Measurements from ENCODE around the gene NXF1. TPM values are rescaled to one million over a fixed set of nuclear protein-coding genes. Genes with fewer than 3 reads are reported as not detected.

The NXF1 gene
- total and polyA plus RNA-seq, 2 of the 13 experiments (the other 11 are each of a cell fraction or from before 2014, with no cell fraction given), result 30.4 to 30.9 TPM

- TF ChIP-seq AGO2 (optimal IDR thresholded peaks at IDR 0.05; ENCODE audit: low read depth, low read length), result peak; percentile 4
- no peak for TF ChIP-seq AHR (CRISPR knock-in tag; IDR thresholded peaks at IDR 0.05)
- TF ChIP-seq, protein P1, sequence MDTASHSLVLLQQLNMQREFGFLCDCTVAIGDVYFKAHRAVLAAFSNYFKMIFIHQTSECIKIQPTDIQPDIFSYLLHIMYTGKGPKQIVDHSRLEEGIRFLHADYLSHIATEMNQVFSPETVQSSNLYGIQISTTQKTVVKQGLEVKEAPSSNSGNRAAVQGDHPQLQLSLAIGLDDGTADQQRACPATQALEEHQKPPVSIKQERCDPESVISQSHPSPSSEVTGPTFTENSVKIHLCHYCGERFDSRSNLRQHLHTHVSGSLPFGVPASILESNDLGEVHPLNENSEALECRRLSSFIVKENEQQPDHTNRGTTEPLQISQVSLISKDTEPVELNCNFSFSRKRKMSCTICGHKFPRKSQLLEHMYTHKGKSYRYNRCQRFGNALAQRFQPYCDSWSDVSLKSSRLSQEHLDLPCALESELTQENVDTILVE (CRISPR knock-in tag; IDR thresholded peaks at IDR 0.05), result no peak; the same call in 1 of the 2 replicates
- TF ChIP-seq CEBPG (CRISPR knock-in tag; IDR thresholded peaks at IDR 0.05), result no peak
- peak; percentile 83 for TF ChIP-seq PRDM15 (CRISPR knock-in tag; IDR thresholded peaks at IDR 0.05)
- TF ChIP-seq ZNF333 (CRISPR knock-in tag; IDR thresholded peaks at IDR 0.05; ENCODE audit: borderline replicate concordance), result no peak; the same call in 1 of the 2 replicates
- TF ChIP-seq MIXL1 (CRISPR knock-in tag; IDR thresholded peaks at IDR 0.05), result no peak
- TF ChIP-seq, protein P2, sequence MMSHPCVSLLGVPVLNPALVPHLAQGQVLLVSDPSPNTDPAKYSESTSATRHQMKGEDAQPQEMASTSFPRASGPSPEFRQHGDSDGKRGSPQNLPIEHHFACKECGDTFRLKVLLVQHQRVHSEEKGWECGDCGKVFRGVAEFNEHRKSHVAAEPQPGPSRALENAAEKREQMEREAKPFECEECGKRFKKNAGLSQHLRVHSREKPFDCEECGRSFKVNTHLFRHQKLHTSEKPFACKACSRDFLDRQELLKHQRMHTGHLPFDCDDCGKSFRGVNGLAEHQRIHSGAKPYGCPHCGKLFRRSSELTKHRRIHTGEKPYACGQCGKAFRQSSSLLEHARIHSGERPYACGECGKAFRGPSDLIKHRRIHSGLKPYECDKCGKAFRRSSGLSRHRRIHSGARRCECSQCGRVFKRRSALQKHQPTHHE (CRISPR knock-in tag; IDR thresholded peaks at IDR 0.05; ENCODE audit: borderline replicate concordance), result peak; percentile 47; the same call in 1 of the 2 replicates
- no peak for TF ChIP-seq ZNF644 (CRISPR knock-in tag; IDR thresholded peaks at IDR 0.05; ENCODE audit: low read depth)
- no peak for TF ChIP-seq ZNF468 (CRISPR knock-in tag; IDR thresholded peaks at IDR 0.05)
- TF ChIP-seq HNF4G (IDR thresholded peaks at IDR 0.05; ENCODE audit: borderline replicate concordance, low read depth, low read length), result no peak
- TF ChIP-seq HNF4G (CRISPR knock-in tag; IDR thresholded peaks at IDR 0.05; ENCODE audit: borderline replicate concordance, low read depth), result no peak
- TF ChIP-seq GFI1 (CRISPR knock-in tag; IDR thresholded peaks at IDR 0.05; ENCODE audit: borderline replicate concordance), result no peak
- TF ChIP-seq ZNF383 (CRISPR knock-in tag; IDR thresholded peaks at IDR 0.05; ENCODE audit: borderline replicate concordance), result no peak
- no peak; the same call in 1 of the 2 replicates for TF ChIP-seq ZNF350 (CRISPR knock-in tag; IDR thresholded peaks at IDR 0.05; ENCODE audit: borderline replicate concordance, low read depth)
- no peak for TF ChIP-seq PAF1 (CRISPR knock-in tag; IDR thresholded peaks at IDR 0.05)
- no peak for TF ChIP-seq ZNF10 (CRISPR knock-in tag; IDR thresholded peaks at IDR 0.05; ENCODE audit: borderline replicate concordance, low read depth)
- no peak for TF ChIP-seq ZNF230 (CRISPR knock-in tag; IDR thresholded peaks at IDR 0.05)
- TF ChIP-seq ZNF567 (CRISPR knock-in tag; IDR thresholded peaks at IDR 0.05; ENCODE audit: borderline replicate concordance), result no peak
- TF ChIP-seq, protein P3, sequence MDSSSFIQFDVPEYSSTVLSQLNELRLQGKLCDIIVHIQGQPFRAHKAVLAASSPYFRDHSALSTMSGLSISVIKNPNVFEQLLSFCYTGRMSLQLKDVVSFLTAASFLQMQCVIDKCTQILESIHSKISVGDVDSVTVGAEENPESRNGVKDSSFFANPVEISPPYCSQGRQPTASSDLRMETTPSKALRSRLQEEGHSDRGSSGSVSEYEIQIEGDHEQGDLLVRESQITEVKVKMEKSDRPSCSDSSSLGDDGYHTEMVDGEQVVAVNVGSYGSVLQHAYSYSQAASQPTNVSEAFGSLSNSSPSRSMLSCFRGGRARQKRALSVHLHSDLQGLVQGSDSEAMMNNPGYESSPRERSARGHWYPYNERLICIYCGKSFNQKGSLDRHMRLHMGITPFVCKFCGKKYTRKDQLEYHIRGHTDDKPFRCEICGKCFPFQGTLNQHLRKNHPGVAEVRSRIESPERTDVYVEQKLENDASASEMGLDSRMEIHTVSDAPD (CRISPR knock-in tag; IDR thresholded peaks at IDR 0.05), result no peak
- no peak for TF ChIP-seq ZMYM3 (CRISPR knock-in tag; IDR thresholded peaks at IDR 0.05)
- no peak for TF ChIP-seq MXD1 (CRISPR knock-in tag; IDR thresholded peaks at IDR 0.05)
- TF ChIP-seq ZNF563 (CRISPR knock-in tag; IDR thresholded peaks at IDR 0.05), result 0 out of 2 replicates have a peak, but pooled peaks have one; percentile 39
These were observed 34.5 kb downstream of the NXF1 start (continued) for GRCh38 chr11:62770778-62771143.
